Sigmoid colon (tissue), 7 donors: ENCODE data around the gene IL21. TPM values are rescaled to one million over a fixed set of nuclear protein-coding genes. Genes with fewer than 3 reads are reported as not detected.

Experiments
- DNase-seq: peaks from one replicate; pipeline ENCODE4 v3.0.0-alpha.2; 2019
- H3K27ac ChIP-seq, 4 donors: fragments of 200-600 bp; sonication (generic); one replicate each; pipeline ENCODE4 v1.5.1; 2016 to 2019; ENCODE audit warnings: mild to moderate bottlenecking in 1 of 4
- H3K27me3 ChIP-seq, 3 donors: fragments of 200-600 bp; sonication (generic); one replicate each; pipeline ENCODE4 v1.5.1; 2019; ENCODE audit warnings: mild to moderate bottlenecking in 1 of 3
- H3K36me3 ChIP-seq, 4 donors: fragments of 200-600 bp; sonication (generic); one replicate each; pipeline ENCODE4 v1.5.1; 2016 to 2019
- H3K4me1 ChIP-seq, 4 donors: fragments of 200-600 bp; sonication (generic); one replicate each; pipeline ENCODE4 v1.5.1; 2017 to 2019
- H3K4me3 ChIP-seq, 4 donors: fragments of 200-600 bp; sonication (generic); one replicate each; pipeline ENCODE4 v1.5.1; 2017 to 2019; ENCODE audit warnings: mild to moderate bottlenecking in 2 of 4, moderate library complexity in 1 of 4
- H3K9me3 ChIP-seq, 4 donors: fragments of 200-600 bp in 3 of 4; sonication (generic) in 3 of 4; one replicate each; pipeline versions ENCODE4 v1.5.1 to v1.6.1; 2013 to 2019
- EP300 ChIP-seq, 4 donors: sonication (generic); formaldehyde crosslinking; IDR thresholded peaks; one replicate each; pipeline ENCODE4 v1.6.1; 2017; ENCODE audit warnings: antibody characterized with exemption in 4 of 4
- POLR2A ChIP-seq, 2 donors: fragments of 450-650 bp; IDR thresholded peaks; one replicate each; pipeline ENCODE4 v1.6.1; 2016; ENCODE audit warnings: antibody characterized with exemption in 2 of 2, mild to moderate bottlenecking in 2 of 2, moderate library complexity in 2 of 2
- POLR2AphosphoS5 ChIP-seq, 4 donors: sonication (generic); formaldehyde crosslinking; IDR thresholded peaks; one replicate each; pipeline ENCODE4 v1.6.1; 2017; ENCODE audit warnings: antibody characterized with exemption in 4 of 4
- WGBS, 2 donors: extraction: QIAGEN DNeasy Blood & Tissue Kit; methylation state at CpG; one replicate each; pipeline ENCODE4 v1.1.7; 2013; 5-methylcytosine and 5-hydroxymethylcytosine counted together
- intact Hi-C: fragments of 100-400 bp; cut with DNase I; formaldehyde crosslinking; loops from one replicate; pipeline ENCODE4 v1.15.1; 2023
- polyA plus RNA-seq, 3 donors: library from polyadenylated mRNA; stranded (reverse); fragments of 200-250 nt; gene quantifications; one replicate each; pipeline ENCODE4 v1.2.3, GENCODE V29; 2013
- total RNA-seq, 4 donors: library from RNA; depleted of rRNA; stranded (reverse); fragments of >200 nt; gene quantifications; one replicate each; pipeline ENCODE4 v1.1.0, GENCODE V29; 2016
- TF ChIP-seq, protein P1 (sequence below), 4 experiments: fragments of 450-650 bp in 3 of 4; fragments of 200-600 bp in 1 of 4; IDR thresholded peaks; one replicate each; pipeline ENCODE4 v1.5.1; 2016 to 2019; ENCODE audit warnings: antibody characterized with exemption in 4 of 4, mild to moderate bottlenecking in 3 of 4, moderate library complexity in 2 of 4
- donor health status: healthy with polysubstance abuse.
- donor health status: Bipolar disorder and iron deficiency.
- donor health status: healthy.

The IL21 gene
- total and polyA plus RNA-seq, 7 donors: 0.63 TPM; not detected in 6

DNA sequence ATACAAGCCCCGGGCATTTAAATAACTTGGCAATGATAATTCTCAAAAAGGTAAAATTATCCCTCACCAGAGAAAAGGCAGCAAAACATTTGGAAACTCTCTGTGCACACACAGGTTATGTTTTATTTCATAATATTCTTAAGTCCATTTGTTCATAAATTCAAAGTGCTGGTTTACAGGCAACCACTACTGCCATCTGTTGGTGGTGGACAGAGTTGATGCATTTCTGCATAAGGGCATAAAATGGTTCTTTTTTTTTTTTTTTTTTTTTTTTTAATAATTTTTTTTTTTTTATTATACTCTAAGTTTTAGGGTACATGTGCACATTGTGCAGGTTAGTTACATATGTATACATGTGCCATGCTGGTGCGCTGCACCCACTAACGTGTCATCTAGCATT, 31.5 kb upstream of the IL21 start:
- 94 to 97% methylated on average over 1 of the region's 3 CpGs for WGBS, 2 donors
- DNase-seq: no peak
- Histone ChIP-seq H3K4me1 (no peaks in the 10 kb centered on the region), H3K27ac (no peak overlapping the region), H3K9me3 (no peaks in the 10 kb centered on the region), H3K27me3 (no peaks in the 10 kb centered on the region), H3K36me3 (no peaks in the 10 kb centered on the region), H3K4me3 (no peak overlapping the region)
- intact Hi-C loops: no loop called here
- TF ChIP-seq, protein P1, sequence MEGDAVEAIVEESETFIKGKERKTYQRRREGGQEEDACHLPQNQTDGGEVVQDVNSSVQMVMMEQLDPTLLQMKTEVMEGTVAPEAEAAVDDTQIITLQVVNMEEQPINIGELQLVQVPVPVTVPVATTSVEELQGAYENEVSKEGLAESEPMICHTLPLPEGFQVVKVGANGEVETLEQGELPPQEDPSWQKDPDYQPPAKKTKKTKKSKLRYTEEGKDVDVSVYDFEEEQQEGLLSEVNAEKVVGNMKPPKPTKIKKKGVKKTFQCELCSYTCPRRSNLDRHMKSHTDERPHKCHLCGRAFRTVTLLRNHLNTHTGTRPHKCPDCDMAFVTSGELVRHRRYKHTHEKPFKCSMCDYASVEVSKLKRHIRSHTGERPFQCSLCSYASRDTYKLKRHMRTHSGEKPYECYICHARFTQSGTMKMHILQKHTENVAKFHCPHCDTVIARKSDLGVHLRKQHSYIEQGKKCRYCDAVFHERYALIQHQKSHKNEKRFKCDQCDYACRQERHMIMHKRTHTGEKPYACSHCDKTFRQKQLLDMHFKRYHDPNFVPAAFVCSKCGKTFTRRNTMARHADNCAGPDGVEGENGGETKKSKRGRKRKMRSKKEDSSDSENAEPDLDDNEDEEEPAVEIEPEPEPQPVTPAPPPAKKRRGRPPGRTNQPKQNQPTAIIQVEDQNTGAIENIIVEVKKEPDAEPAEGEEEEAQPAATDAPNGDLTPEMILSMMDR (IDR thresholded peaks at IDR 0.05): peak in 2 of 4 experiments; percentile 6 to 12
- no peak for TF ChIP-seq POLR2AphosphoS5 (IDR thresholded peaks at IDR 0.05)

DNA sequence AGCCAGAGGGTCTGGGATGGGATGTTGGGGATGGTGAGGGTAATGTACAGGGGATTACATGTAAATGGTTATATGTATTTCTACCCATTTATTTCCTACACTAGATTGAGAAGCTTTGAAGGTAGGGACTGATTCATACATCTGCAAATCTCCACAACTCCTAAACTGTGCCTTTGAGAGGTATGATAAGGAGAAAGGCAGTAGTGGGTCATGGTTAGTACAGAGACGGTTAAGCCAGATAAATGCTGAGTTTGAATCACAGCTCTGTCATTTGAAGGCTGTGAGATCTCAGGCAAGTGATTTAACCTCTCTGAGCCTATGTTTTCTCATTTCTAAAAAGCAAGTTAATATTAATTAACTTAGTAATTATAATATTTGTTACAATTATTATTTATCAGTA, 29.3 kb upstream of the IL21 start:
- Histone ChIP-seq H3K4me3 (no peak overlapping the region), H3K36me3 (no peaks in the 10 kb centered on the region), H3K9me3 (no peaks in the 10 kb centered on the region), H3K27me3 (no peaks in the 10 kb centered on the region), H3K27ac (no peak overlapping the region), H3K4me1 (no peaks in the 10 kb centered on the region)
- DNase-seq: no peak
- TF ChIP-seq POLR2A (IDR thresholded peaks at IDR 0.05) (no peak), EP300 (IDR thresholded peaks at IDR 0.05) (no peak), POLR2AphosphoS5 (IDR thresholded peaks at IDR 0.05) (no peak)
- TF ChIP-seq, protein P1 (IDR thresholded peaks at IDR 0.05): no peak
- WGBS, 2 donors: 96 to 98% methylated on average over 1 of the region's 1 CpG
- intact Hi-C loops: no loop called here

DNA sequence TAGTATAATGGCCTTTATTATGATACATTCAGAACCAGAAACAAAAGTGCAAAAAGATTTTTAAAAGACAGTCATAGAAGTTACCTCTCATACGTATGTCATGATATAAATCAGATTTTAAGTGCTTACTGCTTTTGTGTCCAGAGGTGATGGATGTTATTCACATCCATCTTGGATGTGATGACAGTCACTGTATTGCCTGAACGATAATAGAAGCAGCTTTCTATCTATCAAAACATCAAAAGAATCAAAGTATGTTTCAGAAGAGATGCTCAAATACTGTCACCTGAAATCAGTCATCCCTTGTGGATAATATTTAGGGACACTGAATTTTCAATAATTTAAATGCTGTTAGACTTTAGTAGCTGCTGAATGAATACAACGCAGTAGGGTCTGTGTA, 26.8 kb upstream of the IL21 start:
- Histone ChIP-seq H3K4me3 (no peak overlapping the region), H3K36me3 (no peaks in the 10 kb centered on the region), H3K9me3 (no peaks in the 10 kb centered on the region), H3K27ac (no peak overlapping the region), H3K27me3 (no peaks in the 10 kb centered on the region), H3K4me1 (no peaks in the 10 kb centered on the region)
- no peak for DNase-seq
- 81 to 88% methylated on average over 3 of the region's 3 CpGs for WGBS, 2 donors
- TF ChIP-seq, protein P1 (IDR thresholded peaks at IDR 0.05): no peak
- TF ChIP-seq POLR2AphosphoS5 (IDR thresholded peaks at IDR 0.05) (no peak), EP300 (IDR thresholded peaks at IDR 0.05) (no peak)
- intact Hi-C loops: no loop called here

DNA sequence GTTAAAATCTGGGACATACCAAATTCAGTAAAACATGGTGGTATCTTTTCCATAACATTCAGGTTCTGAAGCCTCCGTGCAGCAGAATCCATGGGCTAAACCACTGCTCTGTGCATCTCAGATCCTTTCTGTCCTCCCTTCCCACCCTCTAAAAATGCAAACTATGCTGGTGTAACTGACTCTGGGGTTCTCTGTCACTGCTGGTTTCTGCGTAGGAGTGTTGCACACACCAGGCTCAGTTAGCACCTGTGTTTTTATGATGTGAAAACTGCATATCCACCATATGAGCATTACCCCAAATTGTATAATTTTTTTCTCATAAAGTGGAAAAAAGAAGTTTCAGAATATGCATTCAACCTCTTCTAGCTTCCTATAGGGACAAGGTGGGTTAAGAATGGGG, 22.4 kb upstream of the IL21 start:
- Histone ChIP-seq H3K9me3 (no peaks in the 10 kb centered on the region), H3K27ac (no peak overlapping the region), H3K4me1 (no peaks in the 10 kb centered on the region), H3K36me3 (no peaks in the 10 kb centered on the region), H3K4me3 (no peak overlapping the region), H3K27me3 (no peaks in the 10 kb centered on the region)
- 89 to 91% methylated on average over 2 of the region's 2 CpGs for WGBS, 2 donors
- TF ChIP-seq POLR2AphosphoS5 (IDR thresholded peaks at IDR 0.05) (no peak), EP300 (IDR thresholded peaks at IDR 0.05) (no peak), POLR2A (IDR thresholded peaks at IDR 0.05) (no peak)
- TF ChIP-seq, protein P1 (IDR thresholded peaks at IDR 0.05): no peak
- intact Hi-C loops: no loop called here
- DNase-seq: no peak

DNA sequence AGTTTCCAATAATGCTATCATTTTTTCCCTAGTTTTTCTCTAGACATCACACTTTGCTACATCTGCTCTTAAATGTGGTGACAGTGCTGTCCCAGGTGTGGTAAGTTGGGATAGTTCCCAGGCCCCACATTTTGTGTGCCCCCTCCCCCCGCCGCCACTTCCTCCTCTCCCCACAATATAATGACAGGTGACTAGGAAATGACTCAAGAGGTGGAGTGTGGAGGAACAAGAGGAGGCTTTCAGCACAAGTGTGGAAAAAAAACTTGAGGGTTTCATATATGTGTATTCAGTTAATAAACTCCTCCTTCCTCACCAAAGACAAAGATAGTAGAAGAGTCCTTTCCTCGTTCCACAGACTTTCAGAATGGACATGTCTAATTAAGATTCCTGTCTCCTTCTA, 18.3 kb upstream of the IL21 start:
- 57 to 70% methylated on average over 3 of the region's 3 CpGs for WGBS, 2 donors
- no peak overlapping the region for H3K4me3 ChIP-seq
- DNase-seq: no peak

More for the DNA sequence above, 18.3 kb upstream of the IL21 start:
- H3K9me3 ChIP-seq: no peaks in the 10 kb centered on the region
- H3K27me3 ChIP-seq: no peaks in the 10 kb centered on the region
- no peak overlapping the region for H3K27ac ChIP-seq
- H3K36me3 ChIP-seq: no peaks in the 10 kb centered on the region
- TF ChIP-seq POLR2A (IDR thresholded peaks at IDR 0.05) (no peak), POLR2AphosphoS5 (IDR thresholded peaks at IDR 0.05) (no peak), EP300 (IDR thresholded peaks at IDR 0.05) (no peak)
- TF ChIP-seq, protein P1 (IDR thresholded peaks at IDR 0.05): no peak
- H3K4me1 ChIP-seq: no peaks in the 10 kb centered on the region
- intact Hi-C loops: no loop called here
